BE2C (cell line): ENCODE measurements around the gene PPP6R3.
"Not testable (repeated sequence)": the region's sequence is repeated elsewhere in the genome, so short reads cannot be mapped to it uniquely, and the experiment has no call there.

Experiments
- DNase-seq: peaks from one replicate; pipeline ENCODE4 v3.0.0-alpha.2; 2020
- H3K27me3 ChIP-seq: fragments of 250-450 bp; sonication (Bioruptor Pico); 2 replicates; pipeline ENCODE4 v1.5.1; 2020; ENCODE audit warnings: mild to moderate bottlenecking
- H3K36me3 ChIP-seq: fragments of 250-450 bp; sonication (Bioruptor Pico); 2 replicates; pipeline ENCODE4 v1.5.1; 2020; ENCODE audit warnings: mild to moderate bottlenecking
- H3K4me1 ChIP-seq: fragments of 250-450 bp; sonication (Bioruptor Pico); 2 replicates; pipeline ENCODE4 v1.5.1; 2020
- H3K4me3 ChIP-seq: 2 replicates; pipeline ENCODE4 v1.5.1; 2011; ENCODE audit warnings: low read depth, low read length
- H3K9me3 ChIP-seq: fragments of 250-450 bp; sonication (Bioruptor Pico); 2 replicates; pipeline ENCODE4 v1.5.1; 2020
- CTCF ChIP-seq: IDR thresholded peaks from 2 replicates; pipeline ENCODE4 v1.5.1; 2012; ENCODE audit warnings: mild to moderate bottlenecking, low read depth, low read length

Gene PPP6R3

GRCh38 chr11:68532727-68533369 lies 72.3 kb downstream of the PPP6R3 start:
- DNase-seq, result no peak
- no peaks in the 10 kb centered on the region for H3K9me3 ChIP-seq
- H3K4me1 ChIP-seq, result peaks cover 8% of the 10 kb centered on the region
- H3K4me3 ChIP-seq, result no peak overlapping the region
- TF ChIP-seq CTCF, result no peak
- peaks cover 33% of the 10 kb centered on the region for H3K36me3 ChIP-seq
- H3K27me3 ChIP-seq, result no peaks in the 10 kb centered on the region

- no peak overlapping the region for H3K4me3 ChIP-seq
- no peak for TF ChIP-seq CTCF
- peaks cover 33% of the 10 kb centered on the region for H3K36me3 ChIP-seq
- H3K4me1 ChIP-seq, result peaks cover 8% of the 10 kb centered on the region
- no peaks in the 10 kb centered on the region for H3K9me3 ChIP-seq
- no peak for DNase-seq
- H3K27me3 ChIP-seq, result no peaks in the 10 kb centered on the region
These were observed 73.4 kb downstream of the PPP6R3 start for GRCh38 chr11:68533945-68534344.

- H3K4me3 ChIP-seq, result no peak overlapping the region
- no peaks in the 10 kb centered on the region for H3K27me3 ChIP-seq
- H3K4me1 ChIP-seq, result peaks cover 8% of the 10 kb centered on the region
- H3K9me3 ChIP-seq, result no peaks in the 10 kb centered on the region
- peaks cover 39% of the 10 kb centered on the region for H3K36me3 ChIP-seq
- DNase-seq, result peak; percentile 77
- peak; percentile 42 for TF ChIP-seq CTCF
These were observed 74.5 kb downstream of the PPP6R3 start for GRCh38 chr11:68535098-68535497.

- H3K4me1 ChIP-seq, result peaks cover 8% of the 10 kb centered on the region
These were observed 76.2 kb downstream of the PPP6R3 start for GRCh38 chr11:68536706-68537105.

GRCh38 chr11:68538025-68538424 lies 77.5 kb downstream of the PPP6R3 start:
- DNase-seq, result no peak
- no peak for TF ChIP-seq CTCF
- Histone ChIP-seq H3K36me3 (peaks cover 46% of the 10 kb centered on the region), H3K9me3 (no peaks in the 10 kb centered on the region), H3K27me3 (no peaks in the 10 kb centered on the region), H3K4me3 (no peak overlapping the region), H3K4me1 (peaks cover 8% of the 10 kb centered on the region)

More at GRCh38 chr11:68536706-68537105, 76.2 kb downstream of the PPP6R3 start:
- Histone ChIP-seq H3K9me3 (no peaks in the 10 kb centered on the region), H3K36me3 (peaks cover 41% of the 10 kb centered on the region), H3K27me3 (no peaks in the 10 kb centered on the region), H3K4me3 (no peak overlapping the region)
- no peak for DNase-seq
- no peak for TF ChIP-seq CTCF

GRCh38 chr11:68539395-68539794 lies 78.8 kb downstream of the PPP6R3 start:
- H3K9me3 ChIP-seq, result no peaks in the 10 kb centered on the region
- H3K4me3 ChIP-seq, result no peak overlapping the region
- H3K4me1 ChIP-seq, result peaks cover 8% of the 10 kb centered on the region
- DNase-seq, result no peak
- H3K27me3 ChIP-seq, result no peaks in the 10 kb centered on the region
- TF ChIP-seq CTCF, result no peak
- peaks cover 49% of the 10 kb centered on the region for H3K36me3 ChIP-seq

GRCh38 chr11:68540504-68540903 lies 80.0 kb downstream of the PPP6R3 start:
- H3K4me1 ChIP-seq, DNase-seq, H3K9me3 ChIP-seq, H3K4me3 ChIP-seq, H3K27me3 ChIP-seq: not testable (repeated sequence)
- peaks cover 58% of the 10 kb centered on the region for H3K36me3 ChIP-seq
